ENCODE results near the gene XRCC6.
"Not testable (repeated sequence)": the region's sequence is repeated elsewhere in the genome, so short reads cannot be mapped to it uniquely, and the experiment has no call there.

XRCC6 gene

DNA sequence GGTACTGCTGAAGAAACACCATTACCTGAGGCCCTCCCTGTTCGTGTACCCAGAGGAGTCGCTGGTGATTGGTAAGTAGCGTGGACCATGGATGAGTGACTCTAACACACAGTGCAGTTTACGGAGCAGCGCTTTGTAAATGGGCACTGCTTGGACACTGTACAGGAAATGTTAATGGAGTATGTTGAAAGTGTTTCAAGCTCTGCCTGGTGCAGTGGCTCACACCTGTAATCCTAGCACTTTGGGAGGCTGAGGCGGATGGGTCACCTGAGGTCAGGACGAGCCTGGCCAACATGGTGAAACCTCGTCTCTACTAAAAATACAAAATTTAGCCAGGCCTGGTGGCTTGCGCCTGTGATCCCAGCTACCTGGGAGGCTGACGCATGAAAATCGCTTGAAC is 29.7 kb downstream of the XRCC6 start:
- no peak for DNase-seq (ENCODE audit: low spot score)

DNA sequence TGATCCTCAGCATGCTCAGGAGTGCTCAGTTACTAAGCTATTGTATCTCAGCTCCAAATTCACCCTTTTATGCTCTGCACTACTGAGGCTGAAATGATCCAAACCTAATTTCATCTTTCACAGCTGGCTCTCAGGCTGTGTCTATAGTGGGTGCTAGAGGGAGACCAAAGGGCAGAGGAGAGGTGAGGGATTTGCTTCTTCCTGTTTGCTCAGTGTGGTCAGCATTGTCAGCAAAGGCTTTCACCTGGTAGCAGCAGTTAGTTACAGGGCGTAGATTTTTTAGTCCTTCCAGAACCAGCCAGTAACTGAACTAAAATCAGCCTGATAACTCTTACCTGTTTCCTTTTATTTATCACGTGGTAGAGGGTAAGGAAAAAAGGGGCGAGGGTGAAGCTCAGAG is 33.2 kb downstream of the XRCC6 start:
- DNase-seq (ENCODE audit: low spot score): no peak

DNA sequence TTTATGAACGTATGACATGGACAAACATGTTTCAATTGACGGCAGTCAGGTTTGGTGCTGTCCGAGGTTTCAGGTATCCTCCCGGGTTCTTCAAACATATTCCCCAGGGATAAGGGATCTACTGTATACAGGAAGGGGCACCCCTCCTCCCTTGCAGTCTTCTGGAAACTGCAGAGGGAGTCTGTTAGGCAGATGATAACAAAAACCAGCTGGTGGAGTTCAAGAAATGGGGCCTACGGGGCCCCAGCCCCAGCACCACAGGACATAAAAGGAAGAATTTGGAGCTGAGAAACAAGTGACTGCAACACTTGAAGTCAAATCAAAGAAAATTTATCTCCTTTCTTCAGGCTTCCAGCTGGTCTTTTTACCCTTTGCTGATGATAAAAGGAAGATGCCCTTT is 35.5 kb downstream of the XRCC6 start:
- DNase-seq (ENCODE audit: low spot score): no peak

DNA sequence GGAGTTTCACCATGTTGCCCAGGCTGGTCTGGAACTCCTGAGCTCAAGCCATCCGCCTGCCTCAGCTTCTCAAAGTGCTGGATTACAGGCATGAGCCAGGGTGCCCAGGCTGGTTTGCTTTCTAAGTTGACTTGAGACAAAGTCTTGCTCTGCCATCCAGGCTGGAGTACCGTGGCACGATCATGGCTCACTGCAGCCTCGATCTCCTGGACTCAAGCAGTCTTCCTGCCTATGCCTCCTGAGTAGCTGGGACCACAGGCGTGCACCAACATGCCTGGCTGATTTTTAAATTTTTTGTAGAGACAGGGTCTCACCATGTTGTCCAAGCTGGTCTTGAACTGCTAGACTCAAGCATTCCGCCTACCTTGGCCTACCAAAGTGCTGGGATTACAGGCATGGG is 36.6 kb downstream of the XRCC6 start:
- DNase-seq (ENCODE audit: low spot score): no peak

DNA sequence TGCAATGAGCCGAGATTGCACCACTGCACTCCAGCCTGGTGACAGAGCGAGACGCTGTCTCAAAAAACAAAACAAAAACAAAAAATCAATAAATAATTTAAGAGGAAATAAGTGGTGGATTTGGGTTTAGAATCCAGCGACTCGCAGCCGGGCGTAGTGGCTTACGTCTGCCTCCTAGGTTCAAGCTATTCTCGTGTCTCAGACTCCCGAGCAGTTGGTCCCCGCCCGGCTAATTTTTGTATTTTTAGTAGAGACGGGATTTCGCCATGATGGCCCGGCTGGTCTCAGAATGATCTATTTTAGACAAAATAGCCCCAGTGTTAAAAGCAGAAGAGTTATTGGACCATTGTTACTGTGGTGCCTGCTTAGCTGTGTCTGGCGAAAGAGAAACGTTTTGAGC is 37.8 kb downstream of the XRCC6 start:
- no peak for DNase-seq (ENCODE audit: low spot score)

DNA sequence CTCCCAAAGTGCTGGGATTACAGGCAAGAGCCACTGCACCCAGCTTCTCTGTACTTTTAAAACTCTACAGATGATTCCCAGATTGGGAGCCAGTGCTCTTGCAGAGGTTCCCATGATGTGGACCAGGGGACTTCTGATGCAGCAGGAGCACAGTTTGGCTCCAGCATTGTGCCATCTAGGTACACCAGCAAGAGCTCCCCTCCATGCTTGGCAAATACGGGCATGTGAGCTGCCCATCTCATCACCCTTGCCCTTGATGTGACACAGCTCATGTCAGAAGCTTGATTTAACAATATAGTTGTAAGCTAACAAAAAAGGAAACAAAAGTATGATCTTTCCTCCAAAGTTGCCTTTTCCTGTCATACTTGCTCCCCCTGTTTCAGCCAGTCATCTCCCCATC is 38.8 kb downstream of the XRCC6 start:
- no peak for DNase-seq (ENCODE audit: low spot score)

DNA sequence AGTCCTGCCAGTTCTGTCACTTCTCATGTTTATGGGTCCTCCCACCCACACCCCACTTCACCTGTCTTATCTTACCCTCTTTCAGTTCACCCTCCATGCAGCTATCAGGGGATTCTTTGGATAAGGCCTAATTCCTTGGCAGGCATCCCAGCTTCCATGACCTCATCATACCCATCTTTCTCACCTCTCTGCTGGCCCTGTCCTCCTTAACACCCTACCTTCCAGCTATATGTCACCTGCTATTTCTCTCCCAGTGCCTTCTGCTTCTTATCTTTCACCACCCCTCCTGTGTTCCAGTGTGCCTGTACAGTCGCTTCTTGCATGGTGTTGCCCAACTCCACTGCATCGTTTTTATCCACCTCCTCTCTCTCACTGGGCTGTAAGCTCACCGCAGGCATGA is 39.3 kb downstream of the XRCC6 start:
- no peak for DNase-seq (ENCODE audit: low spot score)

DNA sequence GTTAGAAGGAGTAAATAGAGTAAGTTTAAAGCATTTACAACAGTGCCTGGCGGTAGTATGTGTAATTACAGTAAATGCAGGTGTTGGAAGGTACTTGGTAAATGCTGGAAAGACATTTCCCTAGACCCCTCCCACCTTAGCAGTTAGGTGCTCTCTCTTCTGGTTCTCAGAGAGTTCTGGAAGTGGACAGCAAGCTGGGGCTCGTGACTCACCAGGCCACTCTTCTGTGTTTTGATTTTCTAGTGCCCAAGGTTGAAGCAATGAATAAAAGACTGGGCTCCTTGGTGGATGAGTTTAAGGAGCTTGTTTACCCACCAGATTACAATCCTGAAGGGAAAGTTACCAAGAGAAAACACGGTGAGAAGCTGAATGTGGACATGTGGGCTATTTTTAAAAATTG is 40.0 kb downstream of the XRCC6 start:
- DNase-seq (ENCODE audit: low spot score): no peak

DNA sequence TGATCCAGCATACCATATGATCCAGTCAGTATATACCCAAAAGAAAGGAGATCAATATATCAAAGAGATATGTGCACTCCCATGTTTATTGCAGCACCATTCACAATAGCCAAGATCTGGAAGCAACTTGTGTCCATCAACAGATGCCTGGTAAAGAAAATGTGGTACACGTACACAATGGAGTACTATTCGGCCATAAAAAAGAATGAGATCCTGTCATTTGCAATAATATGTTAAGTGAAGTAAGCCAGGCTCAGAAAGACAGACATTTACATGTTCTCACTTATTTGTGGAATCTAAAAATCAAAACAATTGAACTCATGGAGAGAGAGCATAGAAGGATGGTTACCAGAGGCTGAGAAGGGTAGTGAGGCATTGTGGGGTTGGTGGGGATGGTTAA is 40.6 kb downstream of the XRCC6 start:
- no peak for DNase-seq (ENCODE audit: low spot score)

DNA sequence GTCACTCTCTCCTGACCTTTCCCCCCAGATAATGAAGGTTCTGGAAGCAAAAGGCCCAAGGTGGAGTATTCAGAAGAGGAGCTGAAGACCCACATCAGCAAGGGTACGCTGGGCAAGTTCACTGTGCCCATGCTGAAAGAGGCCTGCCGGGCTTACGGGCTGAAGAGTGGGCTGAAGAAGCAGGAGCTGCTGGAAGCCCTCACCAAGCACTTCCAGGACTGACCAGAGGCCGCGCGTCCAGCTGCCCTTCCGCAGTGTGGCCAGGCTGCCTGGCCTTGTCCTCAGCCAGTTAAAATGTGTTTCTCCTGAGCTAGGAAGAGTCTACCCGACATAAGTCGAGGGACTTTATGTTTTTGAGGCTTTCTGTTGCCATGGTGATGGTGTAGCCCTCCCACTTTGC is 42.5 kb downstream of the XRCC6 start:
- not testable (repeated sequence) for DNase-seq (ENCODE audit: low spot score)

DNA sequence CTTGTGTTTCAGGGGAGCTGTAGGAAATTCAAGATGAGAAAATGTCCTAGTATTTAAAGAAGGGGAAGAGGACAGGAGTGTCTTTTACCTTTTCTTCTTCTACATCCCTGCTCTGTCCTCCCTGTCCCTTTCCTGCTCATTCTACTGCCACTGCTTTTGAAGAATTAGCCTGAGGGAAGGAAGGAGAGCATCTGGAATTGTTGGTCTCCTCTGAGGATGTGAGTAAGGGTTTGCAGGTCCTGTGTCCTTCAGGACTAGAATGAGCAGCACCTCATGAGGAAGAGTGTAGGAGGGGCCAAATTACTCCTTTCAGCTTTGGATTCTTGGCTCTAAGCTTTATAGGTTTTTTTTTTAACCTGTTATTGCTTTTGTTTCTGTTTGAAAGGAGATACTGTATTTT is 43.4 kb downstream of the XRCC6 start:
- no peak for DNase-seq (ENCODE audit: low spot score)

DNA sequence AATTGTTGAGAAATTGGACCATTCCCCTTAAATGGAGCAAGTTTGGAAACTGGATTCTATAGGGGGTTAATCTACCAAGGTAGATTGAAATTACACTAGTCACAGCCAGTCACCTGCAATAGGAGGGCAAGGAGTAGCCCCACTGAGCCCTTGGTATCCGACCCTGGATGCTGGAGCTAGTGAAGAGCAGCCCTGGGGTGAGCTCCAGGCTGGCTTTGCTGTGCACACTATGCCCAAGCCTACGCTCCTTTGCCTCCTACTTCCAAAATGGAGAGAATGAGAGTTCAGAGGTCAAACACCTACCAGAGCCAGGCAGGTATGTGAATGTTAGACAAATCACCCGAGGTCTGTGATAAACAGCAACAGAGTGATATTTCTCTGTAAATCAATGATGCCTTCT is 43.9 kb downstream of the XRCC6 start:
- DNase-seq (ENCODE audit: low spot score): no peak

DNA sequence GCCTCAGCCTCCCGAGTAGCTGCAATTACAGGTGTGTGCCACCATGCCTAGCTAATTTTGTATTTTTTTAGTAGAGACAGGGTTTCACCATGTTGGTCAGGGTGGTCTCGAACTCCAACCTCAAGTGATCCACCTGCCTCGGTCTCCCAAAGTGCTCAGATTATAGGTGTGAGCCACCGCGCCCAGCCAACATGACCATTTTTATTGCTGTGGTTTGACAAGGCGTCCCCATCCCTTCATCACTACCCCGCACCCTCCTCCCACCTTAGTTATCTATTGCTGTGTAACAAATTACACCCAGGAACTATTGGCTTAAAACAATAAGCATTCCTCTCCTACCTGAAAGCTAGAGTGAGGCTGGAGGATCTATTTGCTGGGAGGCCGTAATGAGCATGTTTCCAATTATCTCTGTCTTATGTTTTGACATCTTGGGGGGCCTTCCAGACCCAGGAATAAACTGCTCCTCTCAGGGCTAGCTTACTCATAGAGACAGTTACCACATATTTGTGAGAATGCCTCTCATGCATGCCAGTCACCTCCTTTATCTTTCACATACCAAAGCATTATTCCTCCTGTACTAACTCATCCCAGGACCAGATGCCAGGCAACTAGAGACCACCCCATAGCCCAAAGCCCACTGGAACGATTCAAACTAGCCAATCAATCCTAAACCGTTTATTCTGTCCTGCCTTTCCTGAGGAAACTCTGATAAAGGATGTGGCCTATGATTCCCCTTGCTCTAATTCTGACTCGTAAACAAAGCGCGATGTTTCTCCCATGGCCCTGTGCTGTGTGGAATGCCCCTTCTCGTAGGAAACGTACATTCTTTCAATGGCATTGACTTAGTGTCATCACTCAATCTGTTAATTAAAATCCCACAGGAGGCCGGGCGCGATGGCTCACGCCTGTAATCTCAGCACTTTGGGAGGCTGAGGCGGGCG is 48.1 kb downstream of the XRCC6 start:
- no peak for DNase-seq (ENCODE audit: low spot score)

DNA sequence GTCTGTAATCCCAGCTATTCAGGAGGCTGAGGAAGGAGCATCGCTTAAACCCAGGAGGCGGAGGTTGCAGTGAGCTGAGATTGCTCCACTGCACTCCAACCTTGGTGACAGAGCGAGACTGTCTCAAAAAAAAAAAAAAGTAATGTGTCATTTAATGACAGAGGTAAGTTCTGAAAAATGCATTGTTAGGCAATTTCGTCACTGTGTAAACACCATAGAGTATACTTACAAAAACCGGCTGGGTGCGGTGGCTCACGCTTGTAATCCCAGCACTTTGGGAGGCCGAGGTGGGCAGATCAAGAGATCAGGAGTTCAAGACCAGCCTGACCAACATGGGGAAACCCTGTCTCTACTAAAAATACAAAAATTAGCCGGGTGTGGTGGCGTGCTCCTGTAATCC is 51.0 kb downstream of the XRCC6 start:
- not testable (repeated sequence) for DNase-seq (ENCODE audit: low spot score)

DNA sequence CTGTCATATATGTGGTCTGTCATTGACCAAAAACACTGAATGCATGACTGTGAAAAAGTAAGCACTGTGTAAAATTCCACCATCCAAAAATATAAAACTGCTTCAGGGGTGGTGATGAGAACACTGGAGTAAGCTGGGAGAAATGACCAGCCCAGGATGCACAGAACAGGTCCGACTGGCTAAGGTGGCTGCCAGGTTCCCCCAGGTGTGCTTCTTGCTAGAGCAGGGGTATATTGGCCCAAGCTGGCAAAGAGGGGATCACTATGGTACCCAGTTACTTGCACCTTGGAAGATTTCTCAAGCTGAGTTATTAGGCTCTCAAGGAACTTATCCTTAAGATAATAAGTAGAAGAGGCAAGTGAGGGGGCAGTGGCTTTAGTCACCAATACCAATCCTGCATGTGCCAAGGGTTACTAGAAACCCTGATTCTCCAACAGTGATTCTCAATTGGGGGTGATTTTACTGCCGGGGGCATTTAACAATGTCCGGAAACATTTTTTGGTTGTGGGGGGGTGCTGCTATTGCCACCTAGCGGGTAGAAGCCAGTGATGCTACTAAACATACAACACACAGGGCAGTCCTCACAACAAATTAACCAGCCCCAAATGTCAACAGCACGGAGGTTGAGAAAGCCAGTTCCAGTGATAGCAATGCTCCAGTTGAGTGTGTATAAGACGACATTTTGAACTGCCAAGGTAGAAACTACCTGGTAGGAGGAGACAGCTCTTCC is 51.9 kb downstream of the XRCC6 start:
- DNase-seq (ENCODE audit: low spot score): no peak

DNA sequence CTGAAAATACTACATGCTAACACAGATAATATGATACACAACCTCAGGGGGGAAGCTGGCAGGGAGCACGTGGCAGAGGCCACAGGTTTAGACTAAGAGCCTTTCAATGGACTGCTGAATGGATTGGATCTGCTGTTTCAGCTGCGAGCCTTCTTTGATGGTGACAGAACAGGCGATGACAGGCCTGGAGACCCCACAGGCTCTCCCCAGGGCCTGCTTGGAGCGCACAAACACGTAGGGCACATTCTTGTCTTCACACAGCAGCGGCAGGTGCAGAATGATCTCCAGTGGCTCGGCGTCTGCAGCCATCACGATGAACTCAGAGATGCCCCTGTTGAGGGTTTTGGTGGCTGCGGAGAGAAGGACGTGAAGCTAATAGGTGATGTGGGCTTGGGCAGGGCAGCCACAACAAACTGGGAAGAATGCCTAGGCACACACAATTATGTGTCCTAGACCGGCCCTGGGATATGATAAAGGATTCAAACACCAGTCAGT is 53.8 kb downstream of the XRCC6 start:
- DNase-seq (ENCODE audit: low spot score): no peak

DNA sequence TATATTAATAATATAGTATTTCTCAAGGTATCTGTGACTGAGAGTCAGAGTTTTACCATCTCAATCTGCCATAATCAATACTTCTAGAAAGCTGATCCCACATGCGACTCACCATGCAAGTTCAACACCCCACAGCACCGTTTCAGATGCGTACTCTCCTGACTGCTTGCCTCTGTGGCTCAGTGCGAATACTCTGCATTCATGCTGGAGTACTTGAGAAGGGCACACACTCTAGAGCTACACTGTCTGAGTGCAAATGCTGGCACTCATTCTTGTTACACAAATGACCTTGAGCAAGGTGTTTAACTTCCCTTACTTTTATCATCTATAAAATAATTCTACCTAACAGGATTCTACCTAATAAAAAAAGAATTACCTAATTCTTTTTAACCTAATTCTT is 55.0 kb downstream of the XRCC6 start:
- no peak for DNase-seq (ENCODE audit: low spot score)

DNA sequence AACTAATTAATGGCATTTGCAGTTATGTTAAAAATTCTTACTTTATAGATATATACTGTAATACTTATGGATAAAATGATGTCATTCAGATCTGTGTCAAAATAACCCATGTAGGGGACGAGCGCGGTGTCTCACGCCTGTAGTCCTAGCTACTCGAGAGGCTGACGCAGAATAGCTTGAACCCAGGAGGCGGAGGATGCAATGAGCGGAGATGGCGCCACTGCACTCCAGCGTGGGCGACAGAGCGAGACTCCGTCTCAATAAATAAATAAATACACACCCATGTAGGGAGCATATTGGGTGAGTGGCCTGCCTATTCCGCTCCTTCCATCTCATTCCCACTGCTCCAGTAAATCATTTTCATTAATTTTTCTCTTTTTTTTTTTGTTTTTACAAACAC is 60.5 kb downstream of the XRCC6 start:
- no peak for DNase-seq (ENCODE audit: low spot score)

DNA sequence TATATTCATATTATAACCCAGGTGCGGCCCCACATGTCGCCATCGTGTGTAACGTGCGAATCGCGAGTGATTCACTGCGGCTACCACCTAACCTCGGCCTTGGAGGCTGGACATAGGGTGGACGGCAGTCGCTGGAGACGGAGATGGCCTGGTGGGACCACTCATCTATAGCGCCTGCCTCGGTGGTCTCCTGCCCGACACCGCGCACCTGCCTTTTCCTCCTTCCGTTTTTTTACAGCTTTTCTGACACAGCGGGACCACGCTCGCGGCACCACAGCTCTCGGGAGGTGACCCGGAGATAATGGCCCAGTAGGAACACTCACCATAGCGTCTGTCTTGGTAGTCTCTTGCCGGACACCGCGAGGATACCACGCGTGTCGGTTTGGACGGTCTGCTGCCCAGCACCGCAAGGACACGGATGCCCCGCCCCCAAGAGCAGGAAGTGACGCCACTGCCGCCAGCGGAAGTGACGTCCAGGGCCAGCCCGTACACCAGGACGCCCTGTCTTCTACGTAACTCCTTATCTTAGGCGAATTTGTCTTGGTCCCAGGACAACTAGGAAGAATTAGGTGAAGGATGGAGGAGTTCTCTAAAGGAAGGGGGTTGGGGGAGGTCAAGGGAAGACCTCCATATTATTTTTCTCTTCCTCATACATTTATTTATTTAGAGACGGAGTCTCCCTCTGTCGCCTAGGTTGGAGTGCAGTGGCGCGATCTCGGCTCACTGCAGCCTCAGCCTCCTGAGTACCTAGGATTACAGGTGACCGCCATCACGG is 61.1 kb downstream of the XRCC6 start:
- peak; percentile 93 for DNase-seq (ENCODE audit: low spot score)

DNA sequence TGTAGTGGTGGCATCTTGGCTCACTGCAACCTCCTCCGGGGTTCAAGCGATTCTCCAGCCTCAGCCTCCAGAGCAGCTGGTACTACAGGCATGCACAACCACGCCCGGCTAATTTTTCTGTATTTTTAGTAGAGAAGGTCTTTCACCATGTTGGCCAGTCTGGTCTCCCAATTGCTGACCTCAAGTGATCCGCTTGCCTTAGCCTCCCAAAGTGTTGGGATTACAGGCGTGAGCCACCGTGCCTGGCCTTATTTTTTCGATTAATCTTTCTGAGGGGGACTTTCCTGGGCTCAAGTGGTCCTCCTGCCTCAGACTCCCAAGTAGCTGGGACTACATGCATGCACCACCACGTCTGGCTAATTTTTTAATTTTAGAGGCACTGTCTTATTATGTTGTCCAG is 62.0 kb downstream of the XRCC6 start:
- DNase-seq (ENCODE audit: low spot score): no peak

DNA sequence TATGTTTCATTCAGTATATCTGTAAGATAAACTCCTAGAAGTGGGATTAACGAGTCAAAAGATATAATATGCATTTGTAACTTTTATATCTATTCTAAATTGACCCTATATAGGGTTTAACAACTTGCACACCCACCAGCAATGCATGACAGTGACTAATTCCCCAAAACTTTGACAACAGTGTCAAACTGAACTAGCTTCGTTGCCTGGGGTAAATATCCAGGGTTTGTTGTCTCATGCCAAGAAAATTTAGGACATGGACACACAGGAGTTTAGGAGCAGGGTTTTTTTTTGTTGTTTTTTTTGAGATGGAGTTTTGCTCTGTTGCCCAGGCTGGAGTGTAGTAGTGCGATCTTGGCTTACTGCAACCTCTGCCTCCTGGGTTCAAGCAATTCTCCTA is 62.5 kb downstream of the XRCC6 start:
- no peak for DNase-seq (ENCODE audit: low spot score)

DNA sequence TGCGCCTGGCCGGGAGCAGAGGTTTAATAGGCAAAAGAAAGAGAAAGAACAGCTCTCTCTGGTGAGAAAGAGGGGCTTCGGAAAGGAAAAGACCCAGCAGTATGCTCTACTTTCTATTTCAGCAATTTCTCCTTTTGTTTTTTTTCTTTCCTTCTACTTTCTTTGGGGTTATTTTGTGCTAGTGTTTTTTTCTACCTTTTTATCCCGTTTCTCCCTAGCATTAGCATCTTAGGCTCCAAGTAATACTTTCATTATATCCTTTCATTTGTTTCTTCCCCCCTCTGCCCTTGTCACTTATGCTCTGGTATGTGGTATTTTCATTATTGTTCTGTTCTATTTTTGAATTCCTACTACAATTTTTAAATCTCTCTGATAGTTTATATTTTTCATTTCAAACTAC is 63.1 kb downstream of the XRCC6 start:
- DNase-seq (ENCODE audit: low spot score): no peak

DNA sequence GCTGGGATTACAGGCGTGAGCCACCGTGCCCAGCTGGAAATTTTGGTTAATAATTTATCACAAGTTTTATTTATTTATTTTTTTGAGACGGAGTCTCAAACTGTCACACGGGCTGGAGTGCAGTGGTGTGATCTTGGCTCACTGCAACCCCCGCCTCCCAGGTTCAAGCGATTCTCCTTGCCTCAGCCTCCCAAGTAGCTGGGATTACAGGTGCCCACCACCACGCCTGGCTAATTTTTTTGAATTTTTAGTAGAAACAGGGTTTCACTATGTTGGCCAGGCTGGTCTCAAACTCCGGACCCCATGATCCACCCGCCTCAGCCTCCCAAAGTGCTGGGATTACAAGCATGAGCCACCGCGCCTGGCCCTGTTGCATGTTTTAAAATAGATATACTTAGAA is 65.8 kb downstream of the XRCC6 start:
- DNase-seq (ENCODE audit: low spot score): not testable (repeated sequence)
